22Rv1 (cell line): Measurements from ENCODE around the gene ABCD2.
"Not testable (repeated sequence)": the region's sequence is repeated elsewhere in the genome, so short reads cannot be mapped to it uniquely, and the experiment has no call there.

ENCODE experiments used
- H3K27ac ChIP-seq: fragments of 450-650 bp; 2 replicates; pipeline ENCODE4 v1.5.1; 2017
- CTCF ChIP-seq: fragments of 450-650 bp; IDR thresholded peaks from 2 replicates; pipeline ENCODE4 v1.5.1; 2017; ENCODE audit warnings: mild to moderate bottlenecking
- ZFX ChIP-seq: fragments of 450-650 bp; IDR thresholded peaks from 2 replicates; pipeline ENCODE4 v1.6.1; 2017; ENCODE audit warnings: antibody characterized with exemption, borderline replicate concordance

The ABCD2 gene

GRCh38 chr12:39612250-39612649 lies 7.4 kb downstream of the ABCD2 start:
- TF ChIP-seq ZFX (no peak), CTCF (no peak)
- H3K27ac ChIP-seq, result no peak overlapping the region

- no peak for TF ChIP-seq ZFX
- TF ChIP-seq CTCF, result no peak
- no peak overlapping the region for H3K27ac ChIP-seq
Measured at GRCh38 chr12:39611818-39612217, 7.8 kb downstream of the ABCD2 start.

GRCh38 chr12:39610436-39611025 lies 9.1 kb downstream of the ABCD2 start:
- TF ChIP-seq ZFX, result no peak
- no peak for TF ChIP-seq CTCF

GRCh38 chr12:39606712-39607423 lies 12.7 kb downstream of the ABCD2 start:
- H3K27ac ChIP-seq, result no peak overlapping the region
- TF ChIP-seq ZFX (no peak), CTCF (no peak)

More at GRCh38 chr12:39610436-39611025, 9.1 kb downstream of the ABCD2 start:
- H3K27ac ChIP-seq, result no peak overlapping the region

- TF ChIP-seq CTCF (no peak), ZFX (no peak)
- H3K27ac ChIP-seq, result no peak overlapping the region
Measured at GRCh38 chr12:39605996-39606395, 13.6 kb downstream of the ABCD2 start.

- no peak overlapping the region for H3K27ac ChIP-seq
- TF ChIP-seq CTCF (no peak), ZFX (no peak)
Measured at GRCh38 chr12:39605501-39605900, 14.1 kb downstream of the ABCD2 start.

- no peak for TF ChIP-seq CTCF
- H3K27ac ChIP-seq, result no peak overlapping the region
Measured at GRCh38 chr12:39603065-39603464, 16.5 kb downstream of the ABCD2 start.

- not testable (repeated sequence) for H3K27ac ChIP-seq
Measured at GRCh38 chr12:39601951-39602350, 17.7 kb downstream of the ABCD2 start.
